ENCODE measurements around the gene ARHGAP10.

ARHGAP10 gene

DNA sequence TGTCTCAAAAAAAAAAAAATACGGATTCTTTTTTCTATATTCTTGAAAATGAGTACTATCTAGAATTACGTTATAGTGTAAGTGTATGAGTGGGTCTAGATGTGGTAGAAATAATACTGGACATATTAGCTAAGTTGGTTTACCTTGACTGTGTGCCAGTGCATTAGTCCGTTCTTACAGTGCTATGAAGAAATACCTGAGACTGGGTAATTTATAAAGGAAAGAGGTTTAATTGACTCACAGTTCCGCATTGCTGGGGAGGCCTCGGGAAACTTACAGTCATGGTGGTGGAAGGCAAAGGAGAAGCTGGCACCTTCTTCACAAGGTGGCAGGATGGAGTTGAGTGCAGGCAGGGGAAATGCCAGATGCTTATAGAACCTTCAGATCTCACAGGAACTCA, 92.4 kb downstream of the ARHGAP10 start:
- in situ Hi-C loops (cut with MboI; ENCODE audit: low sequenced_read_pairs) = no loop called here

- in situ Hi-C loops (cut with MboI; ENCODE audit: low sequenced_read_pairs) = no loop called here
Observed at GRCh38 chr4:147824884-147825283, 93.0 kb downstream of the ARHGAP10 start.

DNA sequence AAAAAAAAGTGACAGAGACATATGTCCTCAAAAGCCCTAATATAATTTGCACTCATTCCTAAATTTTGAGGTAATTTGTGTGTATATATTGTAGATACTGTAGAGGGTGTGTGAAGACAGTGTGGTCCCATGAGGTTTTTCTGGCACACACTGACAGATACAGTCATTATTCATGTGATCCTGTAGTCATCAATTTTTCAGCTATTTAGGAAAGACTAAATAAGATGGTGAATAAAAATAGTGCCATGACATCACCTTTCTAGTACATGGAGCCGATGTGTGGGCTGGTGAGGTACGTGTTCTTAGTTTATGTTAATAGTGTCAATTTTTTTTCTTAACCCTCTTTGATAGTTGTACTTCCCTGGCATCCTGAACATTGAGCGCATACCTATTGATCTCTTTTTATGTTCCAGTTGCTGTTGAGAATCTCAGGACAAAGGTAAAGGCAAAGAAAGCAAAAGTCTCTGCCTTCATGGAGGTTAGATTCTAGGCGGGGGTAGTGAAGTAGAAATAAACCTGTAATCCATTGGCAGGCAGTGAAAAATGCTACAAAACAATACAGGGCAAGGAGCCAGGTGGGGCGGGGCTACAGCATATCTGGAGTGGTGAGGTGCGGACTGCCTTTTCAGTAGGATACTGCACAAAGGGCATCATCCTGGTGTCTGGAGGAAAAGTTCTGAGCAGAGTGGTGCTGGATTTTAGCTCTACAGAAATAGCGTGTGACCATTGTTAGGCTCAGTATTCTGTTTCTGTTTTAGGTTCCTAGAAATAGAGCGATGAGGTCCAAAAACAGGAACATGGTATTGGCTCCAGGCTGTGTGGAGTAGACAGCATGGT, 93.8 kb downstream of the ARHGAP10 start:
- in situ Hi-C loops (cut with MboI; ENCODE audit: low sequenced_read_pairs) = no loop called here

DNA sequence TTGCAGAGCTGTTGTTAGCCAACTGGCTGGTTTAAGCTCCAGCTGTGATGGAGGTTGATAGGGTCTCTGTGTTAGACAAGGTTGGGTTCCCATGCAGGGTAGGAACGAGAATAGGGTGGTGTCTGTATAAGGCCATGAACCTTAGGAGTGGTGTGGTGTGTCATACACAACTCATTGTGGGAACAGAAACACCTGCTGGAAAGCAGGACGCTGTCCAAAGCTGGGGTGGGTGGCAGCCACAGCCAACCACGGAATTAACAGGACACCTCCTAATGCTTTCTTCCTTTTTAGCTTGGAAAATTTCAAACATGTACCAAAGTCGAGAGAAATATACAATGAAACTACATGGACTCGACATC, 94.4 kb downstream of the ARHGAP10 start:
- in situ Hi-C loops (cut with MboI; ENCODE audit: low sequenced_read_pairs) = no loop called here

GRCh38 chr4:147828331-147828905, 96.5 kb downstream of the ARHGAP10 start:
- in situ Hi-C loops (cut with MboI; ENCODE audit: low sequenced_read_pairs) = no loop called here

GRCh38 chr4:147829401-147830101, 97.7 kb downstream of the ARHGAP10 start:
- in situ Hi-C loops (cut with MboI; ENCODE audit: low sequenced_read_pairs) = no loop called here

- in situ Hi-C loops (cut with MboI; ENCODE audit: low sequenced_read_pairs) = no loop called here
Observed at GRCh38 chr4:147830102-147830463, 98.2 kb downstream of the ARHGAP10 start.

- in situ Hi-C loops (cut with MboI; ENCODE audit: low sequenced_read_pairs) = no loop called here
Observed at GRCh38 chr4:147830987-147831386, 99.1 kb downstream of the ARHGAP10 start.

- in situ Hi-C loops (cut with MboI; ENCODE audit: low sequenced_read_pairs) = no loop called here
Observed at GRCh38 chr4:147831551-147832171, 99.8 kb downstream of the ARHGAP10 start.

DNA sequence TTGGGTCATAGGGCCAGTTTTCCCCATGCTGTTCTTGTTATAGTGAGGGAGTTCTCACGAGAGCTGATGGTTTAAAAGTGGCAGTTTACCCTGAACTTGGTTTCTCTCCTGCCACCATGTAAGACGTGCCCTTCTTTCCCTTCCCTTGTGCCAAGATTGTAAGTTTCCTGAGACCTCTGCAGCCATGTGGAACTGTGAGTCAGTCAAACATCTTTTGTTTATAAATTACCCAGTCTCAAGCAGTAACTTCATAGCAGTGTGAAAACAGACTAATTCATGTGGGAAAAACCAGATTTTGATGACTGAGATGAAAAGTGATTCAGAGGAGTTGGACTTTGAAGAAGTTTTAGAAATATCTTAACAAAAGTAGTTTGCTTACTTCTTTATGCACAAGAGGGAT, 101.4 kb downstream of the ARHGAP10 start:
- in situ Hi-C loops (cut with MboI; ENCODE audit: low sequenced_read_pairs) = no loop called here

GRCh38 chr4:147833741-147834140, 101.9 kb downstream of the ARHGAP10 start:
- in situ Hi-C loops (cut with MboI; ENCODE audit: low sequenced_read_pairs) = no loop called here

GRCh38 chr4:147834480-147834879, 102.6 kb downstream of the ARHGAP10 start:
- in situ Hi-C loops (cut with MboI; ENCODE audit: low sequenced_read_pairs) = no loop called here

DNA sequence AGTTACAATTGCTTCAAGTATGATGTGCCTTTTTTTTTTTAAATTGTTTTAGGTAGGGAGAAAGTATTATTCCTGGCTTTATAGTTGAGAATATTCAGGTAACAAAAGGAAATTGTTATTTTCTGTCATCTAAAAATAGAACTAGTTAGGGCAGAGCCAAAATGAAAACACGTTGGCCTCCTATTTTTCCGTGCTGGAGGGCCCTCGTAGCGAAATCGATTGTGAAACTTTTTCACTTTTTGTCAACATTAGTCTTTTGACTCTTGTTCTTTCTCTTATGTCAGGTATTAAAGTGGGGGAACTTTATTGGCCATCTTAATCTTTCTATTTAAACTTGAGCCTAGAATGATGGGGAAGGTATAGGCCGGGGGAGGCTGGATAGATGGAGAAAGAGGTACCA, 104.9 kb downstream of the ARHGAP10 start:
- in situ Hi-C loops (cut with MboI; ENCODE audit: low sequenced_read_pairs) = no loop called here

GRCh38 chr4:147837435-147837834, 105.5 kb downstream of the ARHGAP10 start:
- in situ Hi-C loops (cut with MboI; ENCODE audit: low sequenced_read_pairs) = no loop called here

DNA sequence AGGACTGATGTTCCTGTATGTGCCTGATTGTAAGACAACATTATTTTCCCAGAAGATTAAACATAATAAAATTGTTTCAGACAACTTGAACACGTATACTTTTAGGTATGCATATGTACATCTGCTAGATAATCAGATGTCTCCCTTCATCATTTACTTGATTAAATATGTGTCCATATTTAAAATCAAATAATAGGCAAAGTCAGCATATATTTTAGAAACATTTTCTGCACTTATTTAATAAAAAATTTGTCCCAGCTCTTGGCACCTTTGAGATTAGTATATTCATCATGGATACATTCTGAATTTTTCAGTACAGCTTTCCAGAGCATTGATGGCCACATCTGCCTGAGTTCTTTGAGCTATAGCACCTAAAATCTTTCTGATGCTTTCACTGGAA, 106.0 kb downstream of the ARHGAP10 start:
- in situ Hi-C loops (cut with MboI; ENCODE audit: low sequenced_read_pairs) = no loop called here

GRCh38 chr4:147839200-147839599, 107.3 kb downstream of the ARHGAP10 start:
- in situ Hi-C loops (cut with MboI; ENCODE audit: low sequenced_read_pairs) = no loop called here

DNA sequence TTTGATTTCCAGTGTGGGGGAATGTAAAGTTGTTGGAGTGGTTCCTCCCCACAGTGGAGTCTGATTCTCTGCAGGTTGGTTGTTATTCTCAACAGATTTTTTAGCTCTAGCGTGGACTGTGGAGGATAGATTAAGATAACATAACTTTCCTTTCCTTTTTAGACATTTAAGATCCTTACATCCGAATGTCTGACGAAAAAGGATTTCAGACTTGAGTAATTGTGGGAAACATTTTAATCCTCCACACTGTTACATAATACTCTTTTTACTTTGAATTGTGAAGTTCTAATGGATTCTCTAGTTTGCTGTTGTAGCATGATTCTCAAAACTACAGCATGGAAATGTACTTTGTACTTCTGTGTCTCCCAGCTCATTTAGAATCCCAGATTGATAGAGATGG, 107.8 kb downstream of the ARHGAP10 start:
- in situ Hi-C loops (cut with MboI; ENCODE audit: low sequenced_read_pairs) = no loop called here

DNA sequence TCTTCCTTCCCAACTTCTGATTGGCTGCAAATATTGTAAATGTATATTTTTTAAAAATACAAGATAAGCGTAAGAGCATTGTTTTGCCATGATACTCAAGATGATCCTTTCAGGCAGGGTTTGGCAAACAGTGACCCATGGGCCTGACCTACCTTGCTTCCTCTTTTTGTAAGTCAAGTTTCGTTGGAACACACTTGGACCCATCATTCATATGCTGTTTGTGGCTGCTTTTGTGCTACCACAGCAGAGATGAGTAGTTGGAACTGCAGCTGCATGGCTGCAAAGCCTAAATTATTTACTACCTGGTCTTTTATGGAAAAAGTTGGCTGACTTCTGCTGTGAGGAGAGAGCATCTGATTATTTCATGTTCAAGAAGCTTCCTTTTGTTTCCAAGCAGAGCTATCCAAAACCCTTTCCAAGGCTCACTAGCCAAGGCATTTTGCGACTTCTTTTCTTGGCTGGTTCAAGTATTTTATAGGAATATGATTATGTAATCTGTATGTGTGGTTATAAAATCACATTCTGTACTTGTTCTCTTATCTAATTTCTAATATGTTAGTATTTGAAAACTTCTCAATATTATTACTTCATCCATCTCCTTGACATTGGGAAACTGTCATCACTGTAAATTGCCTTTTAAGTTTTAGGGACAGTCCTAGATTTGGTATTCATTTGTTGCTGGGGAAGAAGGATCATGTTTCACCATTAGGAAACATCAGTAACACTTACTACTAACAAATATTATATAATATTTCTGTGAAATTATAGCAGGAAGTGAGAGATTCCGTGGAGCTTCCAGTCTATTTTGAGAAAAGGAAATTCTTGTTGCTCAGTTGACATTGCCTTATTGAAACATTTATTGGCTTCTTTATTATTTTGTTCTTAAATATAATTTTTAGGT, 109.2 kb downstream of the ARHGAP10 start:
- in situ Hi-C loops (cut with MboI; ENCODE audit: low sequenced_read_pairs) = no loop called here

GRCh38 chr4:147842573-147842972, 110.7 kb downstream of the ARHGAP10 start:
- in situ Hi-C loops (cut with MboI; ENCODE audit: low sequenced_read_pairs) = no loop called here

DNA sequence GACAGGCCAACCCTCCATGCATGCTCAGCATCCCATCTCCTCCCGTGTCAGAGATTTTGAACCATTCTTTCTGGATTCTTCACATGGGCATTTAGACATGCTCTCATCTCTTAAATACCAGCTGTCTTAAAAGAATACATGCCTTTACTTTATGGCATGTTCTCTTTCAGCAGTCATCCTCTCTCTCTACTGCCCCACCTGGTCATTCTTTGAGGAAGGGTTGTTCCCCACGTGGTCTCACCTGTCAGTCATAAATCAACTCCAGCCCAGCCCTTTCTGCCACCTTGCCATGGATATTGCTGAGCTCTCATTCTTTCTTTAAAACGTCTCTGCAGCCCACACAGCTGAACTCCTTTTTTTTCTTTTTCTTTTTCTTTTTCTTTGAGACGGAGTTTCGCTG, 111.3 kb downstream of the ARHGAP10 start:
- in situ Hi-C loops (cut with MboI; ENCODE audit: low sequenced_read_pairs) = no loop called here

DNA sequence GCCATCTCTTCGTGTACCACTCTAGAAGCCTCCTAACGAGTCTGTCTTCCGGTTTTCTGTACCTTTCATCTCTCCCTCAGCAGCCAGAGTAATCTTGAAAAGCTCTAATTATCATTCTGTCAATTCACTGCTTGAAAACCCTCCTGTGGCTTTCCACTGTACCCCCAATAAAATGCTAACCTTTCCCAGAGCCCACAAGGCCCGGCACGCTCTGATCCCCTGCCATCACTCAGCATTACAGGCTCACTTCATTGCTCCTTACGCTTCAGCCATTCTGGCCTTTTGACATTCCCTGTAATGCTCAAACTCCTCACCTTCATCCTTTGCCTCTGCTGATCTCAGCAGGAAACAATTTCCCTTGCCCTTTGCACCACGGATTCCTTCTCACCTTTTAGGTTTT, 112.9 kb downstream of the ARHGAP10 start:
- in situ Hi-C loops (cut with MboI; ENCODE audit: low sequenced_read_pairs) = no loop called here
